ENCODE measurements around the gene ADARB2.

The ADARB2 gene

GRCh38 chr10:1611936-1612550 is 125.3 kb downstream of the ADARB2 start:
- H3K4me1 Mint-ChIP-seq: no peaks in the 10 kb centered on the region
- H3K27me3 Mint-ChIP-seq: peaks cover 52% of the 10 kb centered on the region
- no peak for ATAC-seq
- no peak overlapping the region for H3K4me3 Mint-ChIP-seq
- no peaks in the 10 kb centered on the region for H3K9me3 Mint-ChIP-seq
- H3K27ac Mint-ChIP-seq: no peak overlapping the region
- DNase-seq: no peak

GRCh38 chr10:1610986-1611770 is 126.1 kb downstream of the ADARB2 start:
- ATAC-seq (no peak), DNase-seq (no peak)
- peaks cover 58% of the 10 kb centered on the region for H3K27me3 Mint-ChIP-seq
- no peak overlapping the region for H3K27ac Mint-ChIP-seq
- no peak overlapping the region for H3K4me3 Mint-ChIP-seq
- no peaks in the 10 kb centered on the region for H3K4me1 Mint-ChIP-seq
- H3K9me3 Mint-ChIP-seq: no peaks in the 10 kb centered on the region

GRCh38 chr10:1609648-1609970 is 127.7 kb downstream of the ADARB2 start:
- DNase-seq: no peak
- Mint-ChIP-seq H3K4me1 (no peaks in the 10 kb centered on the region), H3K4me3 (no peak overlapping the region), H3K27me3 (peaks cover 61% of the 10 kb centered on the region), H3K9me3 (no peaks in the 10 kb centered on the region), H3K27ac (no peak overlapping the region)
- ATAC-seq: no peak

- no peaks in the 10 kb centered on the region for H3K4me1 Mint-ChIP-seq
- DNase-seq (no peak), ATAC-seq (no peak)
- H3K4me3 Mint-ChIP-seq: no peak overlapping the region
- no peak overlapping the region for H3K27ac Mint-ChIP-seq
- no peaks in the 10 kb centered on the region for H3K9me3 Mint-ChIP-seq
- H3K27me3 Mint-ChIP-seq: peaks cover 61% of the 10 kb centered on the region
Measured at GRCh38 chr10:1608851-1609647, 128.3 kb downstream of the ADARB2 start.

- H3K27ac Mint-ChIP-seq: no peak overlapping the region
- H3K9me3 Mint-ChIP-seq: no peaks in the 10 kb centered on the region
- ATAC-seq (no peak), DNase-seq (no peak)
- no peak overlapping the region for H3K4me3 Mint-ChIP-seq
- peaks cover 61% of the 10 kb centered on the region for H3K27me3 Mint-ChIP-seq
- no peaks in the 10 kb centered on the region for H3K4me1 Mint-ChIP-seq
Measured at GRCh38 chr10:1608408-1608807, 128.9 kb downstream of the ADARB2 start.

- H3K4me1 Mint-ChIP-seq: no peaks in the 10 kb centered on the region
- H3K4me3 Mint-ChIP-seq: no peak overlapping the region
- H3K27me3 Mint-ChIP-seq: peaks cover 61% of the 10 kb centered on the region
- H3K27ac Mint-ChIP-seq: no peak overlapping the region
- ATAC-seq (no peak), DNase-seq (no peak)
- no peaks in the 10 kb centered on the region for H3K9me3 Mint-ChIP-seq
Measured at GRCh38 chr10:1607466-1607865, 129.9 kb downstream of the ADARB2 start.

GRCh38 chr10:1605999-1606940 is 131.1 kb downstream of the ADARB2 start:
- no peaks in the 10 kb centered on the region for H3K9me3 Mint-ChIP-seq
- no peaks in the 10 kb centered on the region for H3K4me1 Mint-ChIP-seq
- H3K27ac Mint-ChIP-seq: no peak overlapping the region
- no peak overlapping the region for H3K4me3 Mint-ChIP-seq
- no peak for ATAC-seq
- H3K27me3 Mint-ChIP-seq: peaks cover 49% of the 10 kb centered on the region
- DNase-seq: no peak

- ATAC-seq: no peak
- peaks cover 37% of the 10 kb centered on the region for H3K27me3 Mint-ChIP-seq
- H3K4me1 Mint-ChIP-seq: no peaks in the 10 kb centered on the region
- H3K9me3 Mint-ChIP-seq: no peaks in the 10 kb centered on the region
- H3K4me3 Mint-ChIP-seq: no peak overlapping the region
- no peak for DNase-seq
- no peak overlapping the region for H3K27ac Mint-ChIP-seq
Measured at GRCh38 chr10:1605121-1605520, 132.2 kb downstream of the ADARB2 start.

GRCh38 chr10:1604246-1604645 is 133.1 kb downstream of the ADARB2 start:
- ATAC-seq: no peak
- DNase-seq: no peak
- H3K4me1 Mint-ChIP-seq: no peaks in the 10 kb centered on the region
- no peaks in the 10 kb centered on the region for H3K9me3 Mint-ChIP-seq
- no peak overlapping the region for H3K4me3 Mint-ChIP-seq
- peaks cover 29% of the 10 kb centered on the region for H3K27me3 Mint-ChIP-seq
- no peak overlapping the region for H3K27ac Mint-ChIP-seq

- DNase-seq (no peak), ATAC-seq (no peak)
- Mint-ChIP-seq H3K4me1 (no peaks in the 10 kb centered on the region), H3K9me3 (no peaks in the 10 kb centered on the region), H3K27me3 (peaks cover 18% of the 10 kb centered on the region), H3K27ac (no peak overlapping the region), H3K4me3 (no peak overlapping the region)
Measured at GRCh38 chr10:1603181-1603580, 134.1 kb downstream of the ADARB2 start.

GRCh38 chr10:1602037-1602484 is 135.3 kb downstream of the ADARB2 start:
- Mint-ChIP-seq H3K9me3 (no peaks in the 10 kb centered on the region), H3K4me1 (no peaks in the 10 kb centered on the region), H3K27ac (no peak overlapping the region), H3K27me3 (peaks cover 12% of the 10 kb centered on the region), H3K4me3 (no peak overlapping the region)
- no peak for ATAC-seq
- DNase-seq: no peak

- DNase-seq (no peak), ATAC-seq (no peak)
- H3K27ac Mint-ChIP-seq: no peak overlapping the region
- no peak overlapping the region for H3K4me3 Mint-ChIP-seq
- H3K27me3 Mint-ChIP-seq: peaks cover 14% of the 10 kb centered on the region
- H3K4me1 Mint-ChIP-seq: no peaks in the 10 kb centered on the region
- H3K9me3 Mint-ChIP-seq: no peaks in the 10 kb centered on the region
Measured at GRCh38 chr10:1601406-1601805, 135.9 kb downstream of the ADARB2 start.

GRCh38 chr10:1600861-1601260 is 136.5 kb downstream of the ADARB2 start:
- Mint-ChIP-seq H3K9me3 (no peaks in the 10 kb centered on the region), H3K4me1 (no peaks in the 10 kb centered on the region), H3K27ac (no peak overlapping the region), H3K27me3 (peaks cover 14% of the 10 kb centered on the region), H3K4me3 (no peak overlapping the region)
- ATAC-seq (no peak), DNase-seq (no peak)

- ATAC-seq: no peak
- Mint-ChIP-seq H3K27me3 (peaks cover 14% of the 10 kb centered on the region), H3K4me3 (no peak overlapping the region), H3K4me1 (no peaks in the 10 kb centered on the region), H3K9me3 (no peaks in the 10 kb centered on the region), H3K27ac (peak overlapping the region in 1 of 2 donors; percentile 68)
- no peak for DNase-seq
Measured at GRCh38 chr10:1598393-1599153, 138.8 kb downstream of the ADARB2 start.

All from stimulated activated naive CD8-positive, alpha-beta T cell treated with anti-CD3 and anti-CD28 coated beads, Interleukin-15, amount 100 ng/mL, for 72 hours (primary cell).